ENCODE data around the gene ABTB2.

The ABTB2 gene

GRCh38 chr11:34314176-34314575, 43.6 kb downstream of the ABTB2 start:
- H4K20me1 ChIP-seq (ENCODE audit: insufficient read depth, low read length), result no peaks in the 10 kb centered on the region
- H3K4me3 ChIP-seq (ENCODE audit: low read depth in 1 of 2, low read length in 2 of 2), result no peak overlapping the region
- H2AFZ ChIP-seq (ENCODE audit: low read depth, low read length), result no peak overlapping the region
- H3K36me3 ChIP-seq (ENCODE audit: insufficient read depth, low read length), result no peaks in the 10 kb centered on the region
- peaks cover 31% of the 10 kb centered on the region for H3K27me3 ChIP-seq (ENCODE audit: insufficient read depth, low read length, poor library complexity)
- no peak overlapping the region for H3K9ac ChIP-seq (ENCODE audit: low read depth, low read length)
- ATAC-seq (ENCODE audit: insufficient read depth, low read depth) (no peak), DNase-seq (no peak)
- H3K4me1 ChIP-seq (ENCODE audit: insufficient read depth, low read length), result peaks cover 3% of the 10 kb centered on the region; the same call in 1 of the 2 replicates
- TF ChIP-seq CTCF (IDR thresholded peaks at IDR 0.05; ENCODE audit: borderline replicate concordance, extremely low read depth, low read length, poor library complexity, severe bottlenecking) (no peak), EZH2 (IDR thresholded peaks at IDR 0.05; ENCODE audit: borderline replicate concordance, low read depth, low read length, severe bottlenecking) (no peak)
- no peaks in the 10 kb centered on the region for H3K79me2 ChIP-seq (ENCODE audit: insufficient read depth, low read length)
- no peaks in the 10 kb centered on the region for H3K9me3 ChIP-seq (ENCODE audit: insufficient read depth, low read length, severe bottlenecking)
- no peak overlapping the region for H3K4me2 ChIP-seq (ENCODE audit: insufficient read depth, low read length)
- no peak overlapping the region for H3K27ac ChIP-seq (ENCODE audit: low read length)

- Histone ChIP-seq H3K4me2 (ENCODE audit: insufficient read depth, low read length) (no peak overlapping the region), H3K4me3 (ENCODE audit: low read depth in 1 of 2, low read length in 2 of 2) (no peak overlapping the region), H3K9ac (ENCODE audit: low read depth, low read length) (no peak overlapping the region), H3K27ac (ENCODE audit: low read length) (no peak overlapping the region), H4K20me1 (ENCODE audit: insufficient read depth, low read length) (no peaks in the 10 kb centered on the region), H3K79me2 (ENCODE audit: insufficient read depth, low read length) (no peaks in the 10 kb centered on the region), H3K27me3 (ENCODE audit: insufficient read depth, low read length, poor library complexity) (peaks cover 34% of the 10 kb centered on the region), H3K4me1 (ENCODE audit: insufficient read depth, low read length) (peaks cover 3% of the 10 kb centered on the region; the same call in 1 of the 2 replicates), H3K9me3 (ENCODE audit: insufficient read depth, low read length, severe bottlenecking) (no peaks in the 10 kb centered on the region), H2AFZ (ENCODE audit: low read depth, low read length) (no peak overlapping the region), H3K36me3 (ENCODE audit: insufficient read depth, low read length) (no peaks in the 10 kb centered on the region)
- TF ChIP-seq EZH2 (IDR thresholded peaks at IDR 0.05; ENCODE audit: borderline replicate concordance, low read depth, low read length, severe bottlenecking) (no peak), CTCF (IDR thresholded peaks at IDR 0.05; ENCODE audit: borderline replicate concordance, extremely low read depth, low read length, poor library complexity, severe bottlenecking) (no peak)
- peak; percentile 92 for ATAC-seq (ENCODE audit: insufficient read depth, low read depth)
- DNase-seq, result peak; percentile 50
Observed at GRCh38 chr11:34313099-34313517, 44.7 kb downstream of the ABTB2 start.

- Histone ChIP-seq H3K27ac (ENCODE audit: low read length) (no peak overlapping the region), H3K27me3 (ENCODE audit: insufficient read depth, low read length, poor library complexity) (peaks cover 25% of the 10 kb centered on the region), H3K4me3 (ENCODE audit: low read depth in 1 of 2, low read length in 2 of 2) (no peak overlapping the region), H3K36me3 (ENCODE audit: insufficient read depth, low read length) (no peaks in the 10 kb centered on the region), H3K79me2 (ENCODE audit: insufficient read depth, low read length) (no peaks in the 10 kb centered on the region), H3K4me2 (ENCODE audit: insufficient read depth, low read length) (no peak overlapping the region), H4K20me1 (ENCODE audit: insufficient read depth, low read length) (no peaks in the 10 kb centered on the region), H3K9me3 (ENCODE audit: insufficient read depth, low read length, severe bottlenecking) (no peaks in the 10 kb centered on the region), H2AFZ (ENCODE audit: low read depth, low read length) (no peak overlapping the region), H3K9ac (ENCODE audit: low read depth, low read length) (no peak overlapping the region), H3K4me1 (ENCODE audit: insufficient read depth, low read length) (peaks cover 3% of the 10 kb centered on the region; the same call in 1 of the 2 replicates)
- DNase-seq, result no peak
- TF ChIP-seq EZH2 (IDR thresholded peaks at IDR 0.05; ENCODE audit: borderline replicate concordance, low read depth, low read length, severe bottlenecking), result no peak
- no peak for ATAC-seq (ENCODE audit: insufficient read depth, low read depth)
Observed at GRCh38 chr11:34311126-34311525, 46.7 kb downstream of the ABTB2 start.

GRCh38 chr11:34309965-34310364, 47.8 kb downstream of the ABTB2 start:
- H3K79me2 ChIP-seq (ENCODE audit: insufficient read depth, low read length), result no peaks in the 10 kb centered on the region
- TF ChIP-seq EZH2 (IDR thresholded peaks at IDR 0.05; ENCODE audit: borderline replicate concordance, low read depth, low read length, severe bottlenecking) (no peak), CTCF (IDR thresholded peaks at IDR 0.05; ENCODE audit: borderline replicate concordance, extremely low read depth, low read length, poor library complexity, severe bottlenecking) (no peak)
- H3K9me3 ChIP-seq (ENCODE audit: insufficient read depth, low read length, severe bottlenecking), result no peaks in the 10 kb centered on the region
- no peak overlapping the region for H3K9ac ChIP-seq (ENCODE audit: low read depth, low read length)
- DNase-seq (no peak), ATAC-seq (ENCODE audit: insufficient read depth, low read depth) (no peak)
- peaks cover 19% of the 10 kb centered on the region for H3K27me3 ChIP-seq (ENCODE audit: insufficient read depth, low read length, poor library complexity)
- H2AFZ ChIP-seq (ENCODE audit: low read depth, low read length), result no peak overlapping the region
- H3K36me3 ChIP-seq (ENCODE audit: insufficient read depth, low read length), result no peaks in the 10 kb centered on the region
- H3K27ac ChIP-seq (ENCODE audit: low read length), result no peak overlapping the region
- peaks cover 3% of the 10 kb centered on the region; the same call in 1 of the 2 replicates for H3K4me1 ChIP-seq (ENCODE audit: insufficient read depth, low read length)
- no peak overlapping the region for H3K4me3 ChIP-seq (ENCODE audit: low read depth in 1 of 2, low read length in 2 of 2)
- H3K4me2 ChIP-seq (ENCODE audit: insufficient read depth, low read length), result no peak overlapping the region
- no peaks in the 10 kb centered on the region for H4K20me1 ChIP-seq (ENCODE audit: insufficient read depth, low read length)

Measured in DND-41 (cell line).